ENCODE data around the gene THNSL1. TPM values are rescaled to one million over a fixed set of nuclear protein-coding genes. Genes with fewer than 3 reads are reported as not detected.

Gene THNSL1
- total RNA-seq, 1 experiment from 2014 or later, result not detected

DNA sequence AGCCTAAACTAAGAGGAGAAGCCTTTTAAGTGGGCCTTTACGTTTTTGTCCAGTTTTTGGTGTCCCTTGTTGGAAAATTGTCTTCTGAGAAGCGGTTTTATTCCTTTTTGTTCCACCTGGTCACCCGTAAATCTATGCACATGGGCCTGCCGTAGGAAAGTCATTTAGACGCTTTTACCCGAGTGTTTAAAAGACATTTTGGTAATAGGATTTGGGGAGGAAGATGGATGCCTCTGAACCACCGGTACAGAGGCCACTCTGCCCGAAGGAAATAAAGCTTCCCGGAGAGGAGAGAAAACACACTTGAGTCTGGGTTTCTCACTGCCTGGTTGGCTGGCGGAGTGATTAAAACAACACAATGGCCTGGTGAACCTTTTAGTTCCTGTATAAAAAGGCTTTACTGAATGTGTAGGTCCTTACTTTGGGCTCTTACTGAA, 760 bp downstream of the THNSL1 start:
- no peaks in the 10 kb centered on the region for H4K20me1 ChIP-seq (ENCODE audit: insufficient read depth, low read depth, low read length)
- no peaks in the 10 kb centered on the region for H3K36me3 ChIP-seq (ENCODE audit: insufficient read depth, low read length)
- no peak overlapping the region for H3K9ac ChIP-seq (ENCODE audit: low read length)
- H3K27me3 ChIP-seq (ENCODE audit: low read length), result no peaks in the 10 kb centered on the region
- no peak overlapping the region for H3K4me2 ChIP-seq (ENCODE audit: low read depth, low read length, poor library complexity, severe bottlenecking)
- no peak overlapping the region for H3K27ac ChIP-seq (ENCODE audit: low read length)
- no peak overlapping the region for H2AFZ ChIP-seq (ENCODE audit: low read length)
- peaks cover 3% of the 10 kb centered on the region; the same call in 1 of the 2 replicates for H3K9me3 ChIP-seq (ENCODE audit: low read length)
- H3K4me1 ChIP-seq (ENCODE audit: low read length), result no peaks in the 10 kb centered on the region
- DNase-seq, result no peak
- no peaks in the 10 kb centered on the region for H3K9me2 ChIP-seq (replicated peaks; ENCODE audit: insufficient read depth, low read length)
- H3K4me3 ChIP-seq (ENCODE audit: low read length), result no peak overlapping the region
- no peaks in the 10 kb centered on the region for H3K79me2 ChIP-seq (ENCODE audit: low read length)

DNA sequence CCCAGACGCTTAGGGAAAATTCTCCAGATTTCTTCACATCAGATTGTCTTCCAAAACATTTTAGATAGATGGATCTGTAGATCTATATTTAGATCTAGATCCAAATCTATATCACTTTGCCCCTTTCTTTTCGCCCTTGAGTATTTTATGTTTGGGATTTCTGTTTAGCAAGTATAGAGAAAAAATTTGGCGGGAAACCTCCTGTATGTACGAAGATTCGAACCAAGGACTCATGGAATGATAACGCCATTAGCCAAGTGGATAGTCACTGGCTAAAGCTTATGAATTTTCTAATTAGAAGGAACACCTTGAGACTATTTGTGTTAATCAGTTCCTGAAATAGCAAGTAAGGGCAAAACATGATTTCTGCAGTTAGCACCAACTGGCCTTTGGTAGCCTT, 1.2 kb downstream of the THNSL1 start:
- H3K4me1 ChIP-seq (ENCODE audit: low read length), result no peaks in the 10 kb centered on the region
- H3K4me3 ChIP-seq (ENCODE audit: low read length), result no peak overlapping the region
- DNase-seq, result no peak
- no peak overlapping the region for H2AFZ ChIP-seq (ENCODE audit: low read length)
- H3K9me3 ChIP-seq (ENCODE audit: low read length), result peaks cover 3% of the 10 kb centered on the region; the same call in 1 of the 2 replicates
- H3K27me3 ChIP-seq (ENCODE audit: low read length), result no peaks in the 10 kb centered on the region
- H3K9me2 ChIP-seq (replicated peaks; ENCODE audit: insufficient read depth, low read length), result no peaks in the 10 kb centered on the region
- no peak overlapping the region for H3K9ac ChIP-seq (ENCODE audit: low read length)
- H3K4me2 ChIP-seq (ENCODE audit: low read depth, low read length, poor library complexity, severe bottlenecking), result no peak overlapping the region
- H3K36me3 ChIP-seq (ENCODE audit: insufficient read depth, low read length), result no peaks in the 10 kb centered on the region
- no peaks in the 10 kb centered on the region for H4K20me1 ChIP-seq (ENCODE audit: insufficient read depth, low read depth, low read length)
- H3K27ac ChIP-seq (ENCODE audit: low read length), result no peak overlapping the region
- H3K79me2 ChIP-seq (ENCODE audit: low read length), result no peaks in the 10 kb centered on the region

DNA sequence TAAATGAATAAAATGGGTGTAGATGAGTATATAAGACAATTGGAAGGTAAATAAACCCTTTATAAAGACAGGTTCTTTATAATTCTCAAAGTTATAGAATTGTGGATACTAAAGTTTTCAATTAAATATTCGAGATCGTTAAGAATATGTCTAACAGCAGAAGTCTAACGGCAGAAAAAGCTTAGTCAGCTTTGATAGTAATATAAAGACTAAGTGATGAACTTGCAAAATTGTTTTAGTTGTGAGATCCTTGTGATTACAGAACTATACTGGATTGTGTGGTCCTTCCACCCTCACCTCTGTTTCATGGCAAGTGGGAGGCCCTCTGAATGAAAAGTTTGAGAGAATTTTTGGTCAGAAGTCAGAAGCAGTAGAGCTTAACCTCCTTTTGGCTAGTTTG, 2.3 kb downstream of the THNSL1 start:
- Histone ChIP-seq H3K4me3 (ENCODE audit: low read length) (no peak overlapping the region), H3K9me2 (replicated peaks; ENCODE audit: insufficient read depth, low read length) (no peaks in the 10 kb centered on the region), H4K20me1 (ENCODE audit: insufficient read depth, low read depth, low read length) (no peaks in the 10 kb centered on the region), H3K27me3 (ENCODE audit: low read length) (no peaks in the 10 kb centered on the region), H3K9ac (ENCODE audit: low read length) (no peak overlapping the region), H3K4me2 (ENCODE audit: low read depth, low read length, poor library complexity, severe bottlenecking) (no peak overlapping the region), H3K36me3 (ENCODE audit: insufficient read depth, low read length) (no peaks in the 10 kb centered on the region), H3K27ac (ENCODE audit: low read length) (no peak overlapping the region), H2AFZ (ENCODE audit: low read length) (no peak overlapping the region), H3K9me3 (ENCODE audit: low read length) (peaks cover 10% of the 10 kb centered on the region), H3K4me1 (ENCODE audit: low read length) (no peaks in the 10 kb centered on the region), H3K79me2 (ENCODE audit: low read length) (no peaks in the 10 kb centered on the region)
- DNase-seq, result no peak

DNA sequence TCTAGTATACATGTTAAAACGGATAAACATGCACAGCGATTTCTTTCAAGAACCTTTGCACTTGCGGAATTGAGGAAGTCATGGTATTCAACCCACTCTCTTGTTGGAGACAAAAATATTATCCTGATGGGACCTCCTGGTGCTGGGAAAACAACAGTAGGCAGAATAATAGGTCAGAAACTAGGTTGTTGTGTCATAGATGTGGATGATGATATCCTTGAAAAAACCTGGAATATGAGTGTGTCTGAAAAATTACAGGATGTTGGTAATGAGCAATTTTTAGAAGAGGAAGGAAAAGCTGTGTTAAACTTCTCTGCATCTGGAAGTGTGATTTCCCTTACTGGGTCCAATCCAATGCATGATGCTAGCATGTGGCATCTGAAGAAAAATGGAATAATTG, 6.9 kb downstream of the THNSL1 start:
- Histone ChIP-seq H3K79me2 (ENCODE audit: low read length) (no peaks in the 10 kb centered on the region), H3K27ac (ENCODE audit: low read length) (no peak overlapping the region), H3K27me3 (ENCODE audit: low read length) (no peaks in the 10 kb centered on the region), H3K4me2 (ENCODE audit: low read depth, low read length, poor library complexity, severe bottlenecking) (no peak overlapping the region), H3K36me3 (ENCODE audit: insufficient read depth, low read length) (no peaks in the 10 kb centered on the region), H2AFZ (ENCODE audit: low read length) (no peak overlapping the region), H3K4me3 (ENCODE audit: low read length) (no peak overlapping the region), H3K9ac (ENCODE audit: low read length) (no peak overlapping the region), H3K9me3 (ENCODE audit: low read length) (peaks cover 8% of the 10 kb centered on the region), H3K9me2 (replicated peaks; ENCODE audit: insufficient read depth, low read length) (no peaks in the 10 kb centered on the region), H4K20me1 (ENCODE audit: insufficient read depth, low read depth, low read length) (no peaks in the 10 kb centered on the region), H3K4me1 (ENCODE audit: low read length) (no peaks in the 10 kb centered on the region)
- DNase-seq, result no peak

DNA sequence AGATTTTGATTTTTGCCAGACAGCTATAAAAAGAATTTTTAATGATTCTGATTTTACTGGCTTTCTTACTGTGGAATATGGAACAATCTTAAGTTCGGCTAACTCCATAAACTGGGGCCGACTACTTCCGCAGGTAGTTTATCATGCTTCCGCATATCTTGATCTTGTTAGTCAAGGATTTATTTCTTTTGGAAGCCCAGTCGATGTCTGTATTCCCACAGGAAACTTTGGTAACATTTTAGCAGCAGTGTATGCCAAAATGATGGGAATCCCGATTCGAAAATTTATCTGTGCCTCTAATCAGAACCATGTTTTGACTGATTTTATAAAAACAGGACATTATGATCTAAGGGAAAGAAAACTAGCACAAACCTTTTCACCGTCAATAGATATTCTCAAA, 8.1 kb downstream of the THNSL1 start:
- no peaks in the 10 kb centered on the region for H3K79me2 ChIP-seq (ENCODE audit: low read length)
- H3K36me3 ChIP-seq (ENCODE audit: insufficient read depth, low read length), result no peaks in the 10 kb centered on the region
- no peaks in the 10 kb centered on the region for H3K27me3 ChIP-seq (ENCODE audit: low read length)
- H3K9ac ChIP-seq (ENCODE audit: low read length), result no peak overlapping the region
- H3K4me3 ChIP-seq (ENCODE audit: low read length), result no peak overlapping the region
- H4K20me1 ChIP-seq (ENCODE audit: insufficient read depth, low read depth, low read length), result no peaks in the 10 kb centered on the region
- H3K27ac ChIP-seq (ENCODE audit: low read length), result no peak overlapping the region
- no peak for DNase-seq
- no peaks in the 10 kb centered on the region for H3K9me2 ChIP-seq (replicated peaks; ENCODE audit: insufficient read depth, low read length)
- no peak overlapping the region for H2AFZ ChIP-seq (ENCODE audit: low read length)
- H3K9me3 ChIP-seq (ENCODE audit: low read length), result peaks cover 13% of the 10 kb centered on the region
- no peak overlapping the region for H3K4me2 ChIP-seq (ENCODE audit: low read depth, low read length, poor library complexity, severe bottlenecking)
- no peaks in the 10 kb centered on the region for H3K4me1 ChIP-seq (ENCODE audit: low read length)

DNA sequence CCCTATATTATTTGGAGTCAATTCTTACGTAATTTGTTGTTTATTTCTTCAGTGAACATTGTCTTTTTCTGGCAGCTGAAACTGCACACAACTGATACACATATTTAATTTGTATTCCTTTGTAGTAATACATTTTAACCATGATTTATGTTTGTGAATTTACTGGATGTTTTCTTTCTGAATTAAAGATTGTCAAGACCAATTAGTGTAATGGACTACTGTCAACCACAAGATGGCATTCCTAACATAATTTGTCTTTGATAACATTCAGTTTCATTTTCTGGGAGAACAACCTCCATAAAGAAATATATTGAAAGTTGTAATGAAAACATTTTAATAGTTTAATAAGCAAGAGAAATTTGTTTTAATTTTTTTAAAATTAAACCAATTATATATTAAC, 10.1 kb downstream of the THNSL1 start:
- Histone ChIP-seq H3K27me3 (ENCODE audit: low read length) (no peaks in the 10 kb centered on the region), H3K4me3 (ENCODE audit: low read length) (no peak overlapping the region), H3K79me2 (ENCODE audit: low read length) (no peaks in the 10 kb centered on the region), H3K4me2 (ENCODE audit: low read depth, low read length, poor library complexity, severe bottlenecking) (no peak overlapping the region), H2AFZ (ENCODE audit: low read length) (no peak overlapping the region), H4K20me1 (ENCODE audit: insufficient read depth, low read depth, low read length) (no peaks in the 10 kb centered on the region), H3K9me2 (replicated peaks; ENCODE audit: insufficient read depth, low read length) (no peaks in the 10 kb centered on the region), H3K4me1 (ENCODE audit: low read length) (no peaks in the 10 kb centered on the region), H3K9me3 (ENCODE audit: low read length) (peaks cover 13% of the 10 kb centered on the region), H3K9ac (ENCODE audit: low read length) (no peak overlapping the region), H3K36me3 (ENCODE audit: insufficient read depth, low read length) (no peaks in the 10 kb centered on the region), H3K27ac (ENCODE audit: low read length) (no peak overlapping the region)
- DNase-seq, result no peak

DNA sequence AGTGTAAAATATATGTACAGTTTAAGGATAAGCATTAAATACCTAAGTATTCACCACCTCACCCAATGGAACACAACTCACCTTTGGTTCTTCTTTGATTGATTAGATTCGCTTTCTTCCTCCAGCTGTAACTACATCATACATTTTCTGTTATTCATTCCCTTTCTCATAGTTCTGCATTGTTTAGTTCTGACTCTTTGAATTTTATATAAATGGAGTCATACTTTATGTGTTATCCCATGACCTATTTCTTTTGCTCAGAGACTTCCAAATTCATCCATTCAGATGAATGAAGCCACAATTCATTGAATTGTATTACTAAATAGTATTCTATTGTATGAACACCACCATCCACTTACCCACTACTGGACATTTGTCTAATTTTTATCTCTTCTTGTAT, 12.3 kb downstream of the THNSL1 start:
- H3K27me3 ChIP-seq (ENCODE audit: low read length), result no peaks in the 10 kb centered on the region
- DNase-seq, result no peak
- no peaks in the 10 kb centered on the region for H4K20me1 ChIP-seq (ENCODE audit: insufficient read depth, low read depth, low read length)
- no peak overlapping the region for H3K27ac ChIP-seq (ENCODE audit: low read length)
- no peaks in the 10 kb centered on the region for H3K79me2 ChIP-seq (ENCODE audit: low read length)
- no peaks in the 10 kb centered on the region for H3K36me3 ChIP-seq (ENCODE audit: insufficient read depth, low read length)
- H3K4me3 ChIP-seq (ENCODE audit: low read length), result no peak overlapping the region
- no peak overlapping the region for H2AFZ ChIP-seq (ENCODE audit: low read length)
- no peak overlapping the region for H3K9ac ChIP-seq (ENCODE audit: low read length)
- H3K9me3 ChIP-seq (ENCODE audit: low read length), result peaks cover 5% of the 10 kb centered on the region; the same call in 1 of the 2 replicates
- no peak overlapping the region for H3K4me2 ChIP-seq (ENCODE audit: low read depth, low read length, poor library complexity, severe bottlenecking)
- H3K4me1 ChIP-seq (ENCODE audit: low read length), result no peaks in the 10 kb centered on the region
- H3K9me2 ChIP-seq (replicated peaks; ENCODE audit: insufficient read depth, low read length), result no peaks in the 10 kb centered on the region

DNA sequence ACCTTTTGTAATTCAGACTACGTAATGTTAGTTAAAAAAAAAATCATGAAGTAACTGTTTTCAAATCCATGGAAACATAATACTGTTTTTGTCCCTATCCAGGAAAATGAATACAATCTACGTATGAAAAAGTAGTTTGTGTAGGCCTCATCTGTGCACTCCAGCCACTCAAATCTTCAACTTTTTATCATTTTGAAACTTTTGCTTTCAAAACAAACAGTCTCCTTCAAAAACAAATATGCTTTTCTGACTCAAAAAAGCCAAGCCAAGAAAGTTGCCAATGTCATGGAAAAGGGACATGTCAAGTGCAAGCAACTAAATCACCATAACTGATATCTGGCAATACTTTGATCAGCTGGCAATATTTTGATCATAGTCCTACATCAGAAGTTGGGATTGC, 13.1 kb downstream of the THNSL1 start:
- H3K9me2 ChIP-seq (replicated peaks; ENCODE audit: insufficient read depth, low read length), result no peaks in the 10 kb centered on the region
- DNase-seq, result no peak

DNA sequence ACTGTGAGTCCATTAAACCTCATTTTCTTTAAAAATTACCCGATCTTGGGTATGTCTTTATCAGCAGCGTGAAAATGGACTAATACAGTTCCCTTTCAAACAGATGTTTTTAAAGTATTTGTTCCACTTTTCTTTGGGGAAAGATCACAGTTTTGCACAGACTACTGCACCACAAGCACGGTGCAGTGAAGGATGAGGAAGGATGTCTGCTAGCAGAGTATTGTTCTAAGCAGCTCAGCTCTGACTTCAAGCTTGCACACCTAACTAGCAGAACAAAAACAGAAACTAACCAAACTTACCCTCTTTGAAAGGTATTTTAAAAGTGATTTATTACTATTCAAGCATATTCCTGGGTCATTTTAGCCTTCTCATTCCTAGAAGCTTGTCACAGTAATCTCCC, 20.0 kb downstream of the THNSL1 start:
- Histone ChIP-seq H3K4me3 (ENCODE audit: low read length) (no peak overlapping the region), H3K4me2 (ENCODE audit: low read depth, low read length, poor library complexity, severe bottlenecking) (no peak overlapping the region), H4K20me1 (ENCODE audit: insufficient read depth, low read depth, low read length) (no peaks in the 10 kb centered on the region), H2AFZ (ENCODE audit: low read length) (no peak overlapping the region), H3K9ac (ENCODE audit: low read length) (no peak overlapping the region), H3K9me3 (ENCODE audit: low read length) (peaks cover 5% of the 10 kb centered on the region; the same call in 1 of the 2 replicates), H3K4me1 (ENCODE audit: low read length) (no peaks in the 10 kb centered on the region), H3K27ac (ENCODE audit: low read length) (no peak overlapping the region), H3K79me2 (ENCODE audit: low read length) (no peaks in the 10 kb centered on the region), H3K9me2 (replicated peaks; ENCODE audit: insufficient read depth, low read length) (no peaks in the 10 kb centered on the region), H3K27me3 (ENCODE audit: low read length) (no peaks in the 10 kb centered on the region), H3K36me3 (ENCODE audit: insufficient read depth, low read length) (no peaks in the 10 kb centered on the region)
- no peak for DNase-seq

More for the DNA sequence above, 13.1 kb downstream of the THNSL1 start:
- Histone ChIP-seq H2AFZ (ENCODE audit: low read length) (no peak overlapping the region), H3K27me3 (ENCODE audit: low read length) (no peaks in the 10 kb centered on the region), H3K36me3 (ENCODE audit: insufficient read depth, low read length) (no peaks in the 10 kb centered on the region), H3K9me3 (ENCODE audit: low read length) (peaks cover 5% of the 10 kb centered on the region; the same call in 1 of the 2 replicates), H3K4me3 (ENCODE audit: low read length) (no peak overlapping the region), H3K4me1 (ENCODE audit: low read length) (no peaks in the 10 kb centered on the region), H4K20me1 (ENCODE audit: insufficient read depth, low read depth, low read length) (no peaks in the 10 kb centered on the region), H3K79me2 (ENCODE audit: low read length) (no peaks in the 10 kb centered on the region), H3K4me2 (ENCODE audit: low read depth, low read length, poor library complexity, severe bottlenecking) (no peak overlapping the region), H3K9ac (ENCODE audit: low read length) (no peak overlapping the region), H3K27ac (ENCODE audit: low read length) (no peak overlapping the region)

All from Karpas-422 (cell line).